Measurements from ENCODE around the gene BIRC2. TPM values are rescaled to one million over a fixed set of nuclear protein-coding genes. Genes with fewer than 3 reads are reported as not detected.

The BIRC2 gene
- total RNA-seq, 1 donor from 2014 or later, result 44.8 TPM

GRCh38 chr11:102312667-102313066 is 34.3 kb upstream of the BIRC2 start:
- no peak for TF ChIP-seq CTCF (IDR thresholded peaks at IDR 0.05; ENCODE audit: partially characterized antibody, unreplicated experiment)
- Mint-ChIP-seq H3K4me1 (ENCODE audit: low read depth, unreplicated experiment) (peaks cover 6% of the 10 kb centered on the region), H3K27me3 (ENCODE audit: unreplicated experiment) (no peaks in the 10 kb centered on the region), H3K36me3 (ENCODE audit: unreplicated experiment) (no peaks in the 10 kb centered on the region), H3K9me3 (ENCODE audit: unreplicated experiment) (peaks cover 4% of the 10 kb centered on the region), H3K4me3 (ENCODE audit: unreplicated experiment) (no peak overlapping the region), H3K27ac (ENCODE audit: unreplicated experiment) (no peak overlapping the region)
- DNase-seq, result no peak

GRCh38 chr11:102313238-102313940 is 33.6 kb upstream of the BIRC2 start:
- Mint-ChIP-seq H3K36me3 (ENCODE audit: unreplicated experiment) (no peaks in the 10 kb centered on the region), H3K4me1 (ENCODE audit: low read depth, unreplicated experiment) (peaks cover 6% of the 10 kb centered on the region), H3K9me3 (ENCODE audit: unreplicated experiment) (peaks cover 4% of the 10 kb centered on the region), H3K27me3 (ENCODE audit: unreplicated experiment) (no peaks in the 10 kb centered on the region), H3K4me3 (ENCODE audit: unreplicated experiment) (no peak overlapping the region), H3K27ac (ENCODE audit: unreplicated experiment) (no peak overlapping the region)
- no peak for TF ChIP-seq CTCF (IDR thresholded peaks at IDR 0.05; ENCODE audit: partially characterized antibody, unreplicated experiment)
- DNase-seq, result no peak

- Mint-ChIP-seq H3K4me3 (ENCODE audit: unreplicated experiment) (no peak overlapping the region), H3K27ac (ENCODE audit: unreplicated experiment) (no peak overlapping the region), H3K27me3 (ENCODE audit: unreplicated experiment) (peaks cover 2% of the 10 kb centered on the region), H3K9me3 (ENCODE audit: unreplicated experiment) (peaks cover 4% of the 10 kb centered on the region), H3K4me1 (ENCODE audit: low read depth, unreplicated experiment) (peaks cover 6% of the 10 kb centered on the region), H3K36me3 (ENCODE audit: unreplicated experiment) (no peaks in the 10 kb centered on the region)
- DNase-seq, result no peak
- no peak for TF ChIP-seq CTCF (IDR thresholded peaks at IDR 0.05; ENCODE audit: partially characterized antibody, unreplicated experiment)
Observed at GRCh38 chr11:102314784-102315183, 32.2 kb upstream of the BIRC2 start.

GRCh38 chr11:102316346-102316904 is 30.6 kb upstream of the BIRC2 start:
- Mint-ChIP-seq H3K27me3 (ENCODE audit: unreplicated experiment) (peaks cover 2% of the 10 kb centered on the region), H3K27ac (ENCODE audit: unreplicated experiment) (no peak overlapping the region), H3K36me3 (ENCODE audit: unreplicated experiment) (no peaks in the 10 kb centered on the region), H3K4me3 (ENCODE audit: unreplicated experiment) (no peak overlapping the region), H3K9me3 (ENCODE audit: unreplicated experiment) (peaks cover 4% of the 10 kb centered on the region), H3K4me1 (ENCODE audit: low read depth, unreplicated experiment) (peaks cover 6% of the 10 kb centered on the region)
- DNase-seq, result no peak
- no peak for TF ChIP-seq CTCF (IDR thresholded peaks at IDR 0.05; ENCODE audit: partially characterized antibody, unreplicated experiment)

- no peaks in the 10 kb centered on the region for H3K36me3 Mint-ChIP-seq (ENCODE audit: unreplicated experiment)
- no peak for TF ChIP-seq CTCF (IDR thresholded peaks at IDR 0.05; ENCODE audit: partially characterized antibody, unreplicated experiment)
- peaks cover 2% of the 10 kb centered on the region for H3K27me3 Mint-ChIP-seq (ENCODE audit: unreplicated experiment)
- H3K4me3 Mint-ChIP-seq (ENCODE audit: unreplicated experiment), result peak within 1 kb of the TSS; percentile 92
- DNase-seq, result peak; percentile 48
- peaks cover 6% of the 10 kb centered on the region for H3K4me1 Mint-ChIP-seq (ENCODE audit: low read depth, unreplicated experiment)
- H3K9me3 Mint-ChIP-seq (ENCODE audit: unreplicated experiment), result peaks cover 4% of the 10 kb centered on the region
- H3K27ac Mint-ChIP-seq (ENCODE audit: unreplicated experiment), result peak within 1 kb of the TSS; percentile 28
Observed at GRCh38 chr11:102317099-102317767, 29.8 kb upstream of the BIRC2 start, which contains the start of gene BIRC3. Gene BIRC3, plus strand, starts transcription at chr11:102317484. Its CDS starts 7,026 bp downstream, at chr11:102324510.
